Fibroblast of lung (primary cell): ENCODE data around the gene SRGAP1. TPM values are rescaled to one million over a fixed set of nuclear protein-coding genes. Genes with fewer than 3 reads are reported as not detected.

ENCODE experiments used
- DNase-seq, 2 donors: peaks; one replicate each; pipeline versions ENCODE4 v3.0.0 to v3.0.0-alpha.2; 2010; ENCODE audit warnings: low read depth in 2 of 2
- H2AFZ ChIP-seq: 2 replicates; pipeline ENCODE4 v1.5.1; 2012; ENCODE audit warnings: low read length, control low read depth, inconsistent platforms
- H3K27ac ChIP-seq: 2 replicates; pipeline ENCODE4 v1.5.1; 2011; ENCODE audit warnings: low read length, control low read depth; ENCODE audit not compliant: insufficient read depth
- H3K27me3 ChIP-seq: 2 replicates; pipeline ENCODE4 v1.5.1; 2011; ENCODE audit warnings: mild to moderate bottlenecking, low read length; ENCODE audit not compliant: control insufficient read depth, insufficient read depth
- H3K36me3 ChIP-seq: 2 replicates; pipeline ENCODE4 v1.5.1; 2011; ENCODE audit warnings: low read length; ENCODE audit not compliant: control insufficient read depth, insufficient read depth
- H3K4me1 ChIP-seq: 2 replicates; pipeline ENCODE4 v1.5.1; 2011; ENCODE audit warnings: low read length; ENCODE audit not compliant: control insufficient read depth, insufficient read depth; ENCODE audit errors: extremely low read depth
- H3K4me2 ChIP-seq: 2 replicates; pipeline ENCODE4 v1.5.1; 2011; ENCODE audit warnings: low read length, control low read depth; ENCODE audit not compliant: insufficient read depth; ENCODE audit errors: extremely low read depth
- H3K4me3 ChIP-seq, 4 experiments: fragments of 200-600 bp in 1 of 4; sonication (generic) in 1 of 4; replicated peaks in 1 of 4; 2 replicates each; pipeline ENCODE4 v1.5.1; 2011 to 2016; ENCODE audit warnings: low read length in 4 of 4, low read depth in 3 of 4, mild to moderate bottlenecking in 3 of 4, control low read depth in 2 of 4, inconsistent platforms in 1 of 4, mixed read lengths in 1 of 4; ENCODE audit not compliant: insufficient read depth in 1 of 4; ENCODE audit errors: control extremely low read depth in 1 of 4
- H3K79me2 ChIP-seq: 2 replicates; pipeline ENCODE4 v1.5.1; 2012; ENCODE audit warnings: mild to moderate bottlenecking, low read length, inconsistent platforms; ENCODE audit not compliant: control insufficient read depth, insufficient read depth
- H3K9ac ChIP-seq: 2 replicates; pipeline ENCODE4 v1.5.1; 2011; ENCODE audit warnings: mild to moderate bottlenecking, low read length, control low read depth; ENCODE audit not compliant: insufficient read depth
- H3K9me3 ChIP-seq: 2 replicates; pipeline ENCODE4 v1.5.1; 2012; ENCODE audit warnings: low read depth, low read length; ENCODE audit not compliant: control insufficient read depth, insufficient read depth
- H4K20me1 ChIP-seq: 2 replicates; pipeline ENCODE4 v1.5.1; 2011; ENCODE audit warnings: low read length; ENCODE audit not compliant: control insufficient read depth, insufficient read depth; ENCODE audit errors: extremely low read depth
- CTCF ChIP-seq, 2 donors: IDR thresholded peaks in 1 of 2; conservative IDR thresholded peaks in 1 of 2; 1 replicate in 1 of 2; 2 replicates in 1 of 2; pipeline ENCODE4 v1.5.1; 2011 to 2012; ENCODE audit warnings: low read length in 2 of 2, control low read depth in 1 of 2, inconsistent platforms in 1 of 2, low read depth in 1 of 2, mild to moderate bottlenecking in 1 of 2
- EZH2 ChIP-seq: IDR thresholded peaks from 2 replicates; pipeline ENCODE4 v1.5.1; 2012; ENCODE audit warnings: low read length, control low read depth, mild to moderate bottlenecking; ENCODE audit errors: missing control alignments
- polyA plus RNA-seq, 2 donors: library from polyadenylated mRNA; depleted of rRNA in 1 of 2; stranded (reverse) in 1 of 2; unstranded in 1 of 2; fragments of >200 nt; gene quantifications; 2 replicates each; pipeline ENCODE4 v1.2.1, GENCODE V29; 2011 to 2012; ENCODE audit warnings: missing spikeins in 1 of 2
- total RNA-seq: library from RNA; depleted of rRNA; stranded (reverse); fragments of >200 nt; gene quantifications from 2 replicates; pipeline ENCODE4 v1.2.1, GENCODE V29; 2014

SRGAP1 gene
- total and polyA plus RNA-seq, 2 donors (not counting 1 experiment from before 2014, with no cell fraction given): 18.9 to 30.2 TPM

- H3K9me3 ChIP-seq: no peaks in the 10 kb centered on the region
- no peak overlapping the region for H2AFZ ChIP-seq
- H3K4me3 ChIP-seq: no peak overlapping the region
- H3K36me3 ChIP-seq: no peaks in the 10 kb centered on the region
- H3K27me3 ChIP-seq: no peaks in the 10 kb centered on the region
- H4K20me1 ChIP-seq: no peaks in the 10 kb centered on the region
- H3K79me2 ChIP-seq: no peaks in the 10 kb centered on the region
- DNase-seq: no peak
- TF ChIP-seq CTCF (conservative IDR thresholded peaks at IDR 0.05 in 1 of 2, IDR thresholded peaks at IDR 0.05 in 1 of 2; ENCODE audit: low read depth in 1 of 2, low read length in 2 of 2) (no peak), EZH2 (no peak)
- H3K4me2 ChIP-seq: no peak overlapping the region
- H3K4me1 ChIP-seq: peaks cover 29% of the 10 kb centered on the region
- H3K9ac ChIP-seq: no peak overlapping the region
- H3K27ac ChIP-seq: peak overlapping the region; percentile 98
These were observed 243.3 kb downstream of the SRGAP1 start for GRCh38 chr12:64087761-64088160.

- Histone ChIP-seq H3K4me2 (peak overlapping the region; percentile 83), H4K20me1 (no peaks in the 10 kb centered on the region), H3K36me3 (no peaks in the 10 kb centered on the region), H3K4me3 (peak overlapping the region in 1 of 4 experiments; percentile 6), H3K27me3 (no peaks in the 10 kb centered on the region), H3K9me3 (no peaks in the 10 kb centered on the region), H3K9ac (peak overlapping the region; percentile 17), H3K79me2 (no peaks in the 10 kb centered on the region), H3K4me1 (peaks cover 23% of the 10 kb centered on the region), H2AFZ (peak overlapping the region; percentile 13), H3K27ac (peak overlapping the region; percentile 98)
- TF ChIP-seq EZH2 (no peak), CTCF (conservative IDR thresholded peaks at IDR 0.05 in 1 of 2, IDR thresholded peaks at IDR 0.05 in 1 of 2; ENCODE audit: low read depth in 1 of 2, low read length in 2 of 2) (no peak)
- peak; percentile 92 to 96 for DNase-seq
These were observed 244.2 kb downstream of the SRGAP1 start for GRCh38 chr12:64088431-64089349.

- Histone ChIP-seq H3K79me2 (no peaks in the 10 kb centered on the region), H3K9me3 (no peaks in the 10 kb centered on the region), H2AFZ (no peak overlapping the region), H3K4me2 (no peak overlapping the region), H4K20me1 (no peaks in the 10 kb centered on the region), H3K9ac (no peak overlapping the region), H3K36me3 (no peaks in the 10 kb centered on the region), H3K4me1 (peaks cover 22% of the 10 kb centered on the region), H3K27me3 (no peaks in the 10 kb centered on the region), H3K4me3 (no peak overlapping the region), H3K27ac (peak overlapping the region; percentile 98)
- DNase-seq: no peak
- TF ChIP-seq CTCF (conservative IDR thresholded peaks at IDR 0.05 in 1 of 2, IDR thresholded peaks at IDR 0.05 in 1 of 2; ENCODE audit: low read depth in 1 of 2, low read length in 2 of 2) (no peak), EZH2 (no peak)
These were observed 245.5 kb downstream of the SRGAP1 start for GRCh38 chr12:64090047-64090446.
